BE2C (cell line): ENCODE results near the gene GSG1L.

Experiments
- DNase-seq: peaks from one replicate; pipeline ENCODE4 v3.0.0-alpha.2; 2020
- H3K27me3 ChIP-seq: fragments of 250-450 bp; sonication (Bioruptor Pico); 2 replicates; pipeline ENCODE4 v1.5.1; 2020; ENCODE audit warnings: mild to moderate bottlenecking
- H3K36me3 ChIP-seq: fragments of 250-450 bp; sonication (Bioruptor Pico); 2 replicates; pipeline ENCODE4 v1.5.1; 2020; ENCODE audit warnings: mild to moderate bottlenecking
- H3K4me1 ChIP-seq: fragments of 250-450 bp; sonication (Bioruptor Pico); 2 replicates; pipeline ENCODE4 v1.5.1; 2020
- H3K4me3 ChIP-seq: 2 replicates; pipeline ENCODE4 v1.5.1; 2011; ENCODE audit warnings: low read depth, low read length
- H3K9me3 ChIP-seq: fragments of 250-450 bp; sonication (Bioruptor Pico); 2 replicates; pipeline ENCODE4 v1.5.1; 2020
- CTCF ChIP-seq: IDR thresholded peaks from 2 replicates; pipeline ENCODE4 v1.5.1; 2012; ENCODE audit warnings: mild to moderate bottlenecking, low read depth, low read length

The GSG1L gene

GRCh38 chr16:27928542-27928941 lies 135.0 kb downstream of the GSG1L start:
- no peak for TF ChIP-seq CTCF

GRCh38 chr16:27927266-27927901 lies 136.1 kb downstream of the GSG1L start:
- no peak for DNase-seq
- Histone ChIP-seq H3K4me3 (no peak overlapping the region), H3K4me1 (peaks cover 8% of the 10 kb centered on the region), H3K9me3 (no peaks in the 10 kb centered on the region), H3K36me3 (no peaks in the 10 kb centered on the region), H3K27me3 (no peaks in the 10 kb centered on the region)
- no peak for TF ChIP-seq CTCF

More at GRCh38 chr16:27928542-27928941, 135.0 kb downstream of the GSG1L start:
- no peak for DNase-seq
- Histone ChIP-seq H3K4me1 (peaks cover 8% of the 10 kb centered on the region), H3K27me3 (no peaks in the 10 kb centered on the region), H3K9me3 (no peaks in the 10 kb centered on the region), H3K4me3 (no peak overlapping the region), H3K36me3 (no peaks in the 10 kb centered on the region)

GRCh38 chr16:27925612-27926011 lies 137.9 kb downstream of the GSG1L start:
- Histone ChIP-seq H3K36me3 (no peaks in the 10 kb centered on the region), H3K27me3 (no peaks in the 10 kb centered on the region), H3K9me3 (no peaks in the 10 kb centered on the region), H3K4me1 (peaks cover 11% of the 10 kb centered on the region), H3K4me3 (peak overlapping the region; percentile 33)
- peak; percentile 66 for DNase-seq
- no peak for TF ChIP-seq CTCF

GRCh38 chr16:27924411-27925118 lies 138.9 kb downstream of the GSG1L start:
- Histone ChIP-seq H3K4me3 (no peak overlapping the region), H3K36me3 (no peaks in the 10 kb centered on the region), H3K9me3 (no peaks in the 10 kb centered on the region), H3K27me3 (no peaks in the 10 kb centered on the region), H3K4me1 (peaks cover 11% of the 10 kb centered on the region)
- no peak for DNase-seq
- TF ChIP-seq CTCF: no peak

GRCh38 chr16:27923751-27924150 lies 139.8 kb downstream of the GSG1L start:
- Histone ChIP-seq H3K36me3 (no peaks in the 10 kb centered on the region), H3K4me3 (no peak overlapping the region), H3K27me3 (no peaks in the 10 kb centered on the region), H3K4me1 (peaks cover 11% of the 10 kb centered on the region), H3K9me3 (no peaks in the 10 kb centered on the region)
- no peak for TF ChIP-seq CTCF
- no peak for DNase-seq

GRCh38 chr16:27922433-27922832 lies 141.1 kb downstream of the GSG1L start:
- H3K4me1 ChIP-seq: peaks cover 11% of the 10 kb centered on the region
- H3K9me3 ChIP-seq: no peaks in the 10 kb centered on the region
- H3K36me3 ChIP-seq: no peaks in the 10 kb centered on the region
- H3K27me3 ChIP-seq: no peaks in the 10 kb centered on the region
- no peak for DNase-seq
- H3K4me3 ChIP-seq: no peak overlapping the region
- no peak for TF ChIP-seq CTCF
